ENCODE data around the gene DHH. TPM values are rescaled to one million over a fixed set of nuclear protein-coding genes. Genes with fewer than 3 reads are reported as not detected.

DHH gene
- total RNA-seq, 6 donors from 2014 or later, result 0.39 to 3.1 (median 0.76) TPM; not detected in 1

DNA sequence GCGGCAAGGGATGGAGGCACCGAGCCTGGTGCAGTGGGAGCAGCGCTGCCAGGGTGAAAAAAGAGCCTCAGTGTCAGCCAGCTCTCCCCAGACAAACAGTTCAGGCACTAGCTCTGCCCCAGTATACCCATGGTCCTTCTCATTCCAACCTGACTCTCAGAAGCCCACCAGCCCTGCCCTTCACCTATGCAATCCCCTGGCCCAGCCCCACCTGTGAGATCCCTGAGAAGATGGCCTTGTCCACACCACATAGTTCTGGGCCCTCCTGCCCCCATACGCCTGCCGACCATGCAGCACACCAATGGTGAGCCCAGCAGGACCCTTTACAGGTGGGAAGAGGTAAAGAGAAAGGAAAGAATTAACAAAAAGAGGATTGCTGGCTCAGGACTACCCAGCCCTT, 40.5 kb downstream of the DHH start:
- WGBS, 2 donors, result 91 to 96% methylated on average over 4 to 5 of the region's 5 CpGs
- no peak for TF ChIP-seq POLR2A (IDR thresholded peaks at IDR 0.05)
- no peak for TF ChIP-seq POLR2AphosphoS5 (IDR thresholded peaks at IDR 0.05)
- TF ChIP-seq, protein P1, sequence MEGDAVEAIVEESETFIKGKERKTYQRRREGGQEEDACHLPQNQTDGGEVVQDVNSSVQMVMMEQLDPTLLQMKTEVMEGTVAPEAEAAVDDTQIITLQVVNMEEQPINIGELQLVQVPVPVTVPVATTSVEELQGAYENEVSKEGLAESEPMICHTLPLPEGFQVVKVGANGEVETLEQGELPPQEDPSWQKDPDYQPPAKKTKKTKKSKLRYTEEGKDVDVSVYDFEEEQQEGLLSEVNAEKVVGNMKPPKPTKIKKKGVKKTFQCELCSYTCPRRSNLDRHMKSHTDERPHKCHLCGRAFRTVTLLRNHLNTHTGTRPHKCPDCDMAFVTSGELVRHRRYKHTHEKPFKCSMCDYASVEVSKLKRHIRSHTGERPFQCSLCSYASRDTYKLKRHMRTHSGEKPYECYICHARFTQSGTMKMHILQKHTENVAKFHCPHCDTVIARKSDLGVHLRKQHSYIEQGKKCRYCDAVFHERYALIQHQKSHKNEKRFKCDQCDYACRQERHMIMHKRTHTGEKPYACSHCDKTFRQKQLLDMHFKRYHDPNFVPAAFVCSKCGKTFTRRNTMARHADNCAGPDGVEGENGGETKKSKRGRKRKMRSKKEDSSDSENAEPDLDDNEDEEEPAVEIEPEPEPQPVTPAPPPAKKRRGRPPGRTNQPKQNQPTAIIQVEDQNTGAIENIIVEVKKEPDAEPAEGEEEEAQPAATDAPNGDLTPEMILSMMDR (IDR thresholded peaks at IDR 0.05), result no peak
- H3K36me3 ChIP-seq, result peaks cover 43 to 62% (median 59%) of the 10 kb centered on the region in 4 donors
- no peak overlapping the region for H3K4me3 ChIP-seq
- no peak overlapping the region for H3K27ac ChIP-seq
- H3K9me3 ChIP-seq, result no peaks in the 10 kb centered on the region
- no peaks in the 10 kb centered on the region for H3K27me3 ChIP-seq
- no peak for DNase-seq
- H3K4me1 ChIP-seq, result peaks cover 29 to 46% (median 37%) of the 10 kb centered on the region in 4 donors
- no peak for ATAC-seq (ENCODE audit: low FRiP score in 2 of 2)

- Histone ChIP-seq H3K36me3 (peaks cover 52 to 77% (median 74%) of the 10 kb centered on the region in 4 donors), H3K27ac (no peak overlapping the region), H3K4me1 (peaks cover 26 to 33% (median 27%) of the 10 kb centered on the region in 4 donors), H3K9me3 (no peaks in the 10 kb centered on the region), H3K4me3 (no peak overlapping the region), H3K27me3 (no peaks in the 10 kb centered on the region)
- no peak for ATAC-seq (ENCODE audit: low FRiP score in 2 of 2)
- DNase-seq, result peak in 1 of 2 donors; percentile 55
- WGBS, 2 donors, result 90 to 92% methylated on average over 12 to 16 of the region's 16 CpGs
- TF ChIP-seq, protein P1 (IDR thresholded peaks at IDR 0.05), result no peak
- TF ChIP-seq EP300 (IDR thresholded peaks at IDR 0.05) (no peak), POLR2A (IDR thresholded peaks at IDR 0.05) (no peak), POLR2AphosphoS5 (IDR thresholded peaks at IDR 0.05) (no peak)
These were observed 42.0 kb downstream of the DHH start for GRCh38 chr12:49052451-49053208.

DNA sequence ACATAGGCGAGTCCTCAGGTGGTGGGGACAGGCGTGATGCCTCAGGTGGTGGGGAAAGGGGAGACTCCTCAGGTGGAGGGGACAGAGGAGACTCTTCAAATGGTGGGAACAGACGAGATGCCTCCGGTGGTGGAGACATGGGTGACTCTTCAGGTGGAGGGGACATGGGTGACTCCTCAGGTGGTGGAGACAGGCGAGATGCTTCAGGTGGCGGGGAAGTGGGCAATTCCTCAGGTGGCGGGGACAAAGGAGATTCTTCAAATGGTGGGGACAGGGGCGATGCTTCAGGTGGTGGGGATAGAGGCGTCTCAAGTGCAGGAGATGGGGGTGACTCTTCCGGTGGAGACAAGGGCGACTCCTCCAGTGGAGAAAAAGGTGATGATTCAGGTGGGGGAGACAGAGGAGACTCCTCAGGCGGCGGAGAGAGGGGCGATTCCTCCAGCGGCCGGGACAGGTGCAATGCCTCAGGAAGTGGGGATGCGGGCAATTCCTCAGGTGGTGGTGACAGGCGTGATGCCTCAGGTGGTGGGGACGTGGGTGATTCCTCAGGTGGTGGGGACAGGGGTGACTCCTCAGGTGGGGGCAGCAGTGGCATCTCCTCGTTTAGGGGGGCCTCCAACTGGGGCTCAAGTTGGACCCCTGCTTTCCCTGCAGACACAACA, 42.7 kb downstream of the DHH start:
- Histone ChIP-seq H3K9me3 (no peaks in the 10 kb centered on the region), H3K27ac (no peak overlapping the region), H3K27me3 (no peaks in the 10 kb centered on the region), H3K4me1 (peaks cover 19 to 25% (median 19%) of the 10 kb centered on the region in 4 donors), H3K4me3 (no peak overlapping the region), H3K36me3 (peaks cover 56 to 84% (median 80%) of the 10 kb centered on the region in 4 donors)
- TF ChIP-seq POLR2AphosphoS5 (IDR thresholded peaks at IDR 0.05) (no peak), EP300 (IDR thresholded peaks at IDR 0.05) (no peak), POLR2A (IDR thresholded peaks at IDR 0.05) (no peak)
- TF ChIP-seq, protein P1 (IDR thresholded peaks at IDR 0.05), result no peak
- ATAC-seq (ENCODE audit: low FRiP score in 2 of 2), result no peak
- WGBS, 2 donors, result 89% methylated on average over 20 of the region's 20 CpGs
- peak; percentile 18 to 28 for DNase-seq

GRCh38 chr12:49051373-49051764, 43.2 kb downstream of the DHH start:
- no peak for ATAC-seq (ENCODE audit: low FRiP score in 2 of 2)
- Histone ChIP-seq H3K4me1 (peaks cover 13 to 20% (median 14%) of the 10 kb centered on the region in 4 donors), H3K9me3 (no peaks in the 10 kb centered on the region), H3K27me3 (no peaks in the 10 kb centered on the region), H3K36me3 (peaks cover 59 to 90% (median 85%) of the 10 kb centered on the region in 4 donors), H3K4me3 (no peak overlapping the region), H3K27ac (no peak overlapping the region)
- 93 to 95% methylated on average over 8 to 18 of the region's 18 CpGs for WGBS, 2 donors
- peak in 1 of 2 donors; percentile 64 for DNase-seq
- no peak for TF ChIP-seq POLR2A (IDR thresholded peaks at IDR 0.05)
- TF ChIP-seq EP300 (IDR thresholded peaks at IDR 0.05), result no peak
- TF ChIP-seq POLR2AphosphoS5 (IDR thresholded peaks at IDR 0.05), result no peak
- TF ChIP-seq, protein P1 (IDR thresholded peaks at IDR 0.05), result no peak

All from upper lobe of left lung (tissue), 6 donors.